Endodermal cell (in vitro differentiated cells): Measurements from ENCODE around the gene MAFB. TPM values are rescaled to one million over a fixed set of nuclear protein-coding genes. Genes with fewer than 3 reads are reported as not detected.

ENCODE experiments used
- DNase-seq: peaks from one replicate; pipeline ENCODE4 v3.0.0-alpha.2; 2017
- H3K27ac ChIP-seq: 2 replicates; pipeline ENCODE4 v1.5.1; 2013; ENCODE audit warnings: mild to moderate bottlenecking, low read depth, low read length, moderate library complexity
- H3K27me3 ChIP-seq: 2 replicates; pipeline ENCODE4 v1.6.1; 2013; ENCODE audit warnings: mild to moderate bottlenecking, low read length, moderate library complexity; ENCODE audit not compliant: insufficient read depth, control insufficient read depth, poor library complexity, severe bottlenecking
- H3K36me3 ChIP-seq: 2 replicates; pipeline ENCODE4 v1.7.0; 2013; ENCODE audit warnings: mild to moderate bottlenecking, low read length, moderate library complexity; ENCODE audit not compliant: control insufficient read depth, insufficient read depth
- H3K4me1 ChIP-seq: one replicate; pipeline ENCODE4 v1.7.0; 2013; ENCODE audit warnings: low read length; ENCODE audit not compliant: control insufficient read depth, insufficient read depth
- H3K4me3 ChIP-seq: 2 replicates; pipeline ENCODE4 v1.5.1; 2013; ENCODE audit warnings: mild to moderate bottlenecking, low read length, moderate library complexity
- H3K9ac ChIP-seq: 2 replicates; pipeline ENCODE4 v1.6.1; 2013; ENCODE audit warnings: mild to moderate bottlenecking, low read length, moderate library complexity; ENCODE audit not compliant: poor library complexity, severe bottlenecking; ENCODE audit errors: extremely low read depth
- H3K9me3 ChIP-seq: 2 replicates; pipeline ENCODE4 v1.6.1; 2013; ENCODE audit warnings: mild to moderate bottlenecking, low read length, moderate library complexity; ENCODE audit not compliant: control insufficient read depth
- H3K27ac Mint-ChIP-seq: 2 replicates; pipeline ENCODE4 v1.8.0; 2020; ENCODE audit warnings: mixed read lengths
- H3K27me3 Mint-ChIP-seq: 2 replicates; pipeline ENCODE4 v1.8.0; 2021; ENCODE audit warnings: mild to moderate bottlenecking, mixed read lengths; ENCODE audit not compliant: insufficient read depth
- H3K36me3 Mint-ChIP-seq: 2 replicates; pipeline ENCODE4 v1.8.0; 2020; ENCODE audit warnings: low read depth, mixed read lengths
- H3K4me1 Mint-ChIP-seq: 2 replicates; pipeline ENCODE4 v1.8.0; 2020; ENCODE audit warnings: mixed read lengths
- H3K4me3 Mint-ChIP-seq: 2 replicates; pipeline ENCODE4 v1.8.0; 2020; ENCODE audit warnings: mild to moderate bottlenecking, moderate library complexity, mixed read lengths
- H3K9me3 Mint-ChIP-seq: 2 replicates; pipeline ENCODE4 v1.8.0; 2020; ENCODE audit warnings: mild to moderate bottlenecking, mixed read lengths
- CTCF ChIP-seq: fragments of 200-600 bp; sonication (generic); conservative IDR thresholded peaks from 2 replicates; pipeline ENCODE4 v1.5.0; 2021; ENCODE audit warnings: antibody characterized with exemption, mild to moderate bottlenecking
- WGBS, 2 experiments: methylation state at CpG; one replicate each; pipeline versions ENCODE4 v1.1.5 to v1.1.7; 2013; ENCODE audit warnings: missing lambda C conversion rate in 2 of 2, mixed read lengths in 1 of 2; ENCODE audit not compliant: insufficient coverage in 1 of 2, insufficient read length in 1 of 2; 5-methylcytosine and 5-hydroxymethylcytosine counted together
- total RNA-seq, 2 donors: library from RNA; stranded (reverse); fragmentation: NEBNext Ultra II Directional in 1 of 2; extraction: Animal tissue kit (Norgen Biotek cat#: 25700) in 1 of 2; gene quantifications; 2 replicates in 1 of 2; 3 replicates in 1 of 2; pipeline ENCODE4 v1.2.1, GENCODE V29; 2021

Gene MAFB
- total RNA-seq, 2 donors from 2014 or later: 0.90 to 1.5 TPM

DNA sequence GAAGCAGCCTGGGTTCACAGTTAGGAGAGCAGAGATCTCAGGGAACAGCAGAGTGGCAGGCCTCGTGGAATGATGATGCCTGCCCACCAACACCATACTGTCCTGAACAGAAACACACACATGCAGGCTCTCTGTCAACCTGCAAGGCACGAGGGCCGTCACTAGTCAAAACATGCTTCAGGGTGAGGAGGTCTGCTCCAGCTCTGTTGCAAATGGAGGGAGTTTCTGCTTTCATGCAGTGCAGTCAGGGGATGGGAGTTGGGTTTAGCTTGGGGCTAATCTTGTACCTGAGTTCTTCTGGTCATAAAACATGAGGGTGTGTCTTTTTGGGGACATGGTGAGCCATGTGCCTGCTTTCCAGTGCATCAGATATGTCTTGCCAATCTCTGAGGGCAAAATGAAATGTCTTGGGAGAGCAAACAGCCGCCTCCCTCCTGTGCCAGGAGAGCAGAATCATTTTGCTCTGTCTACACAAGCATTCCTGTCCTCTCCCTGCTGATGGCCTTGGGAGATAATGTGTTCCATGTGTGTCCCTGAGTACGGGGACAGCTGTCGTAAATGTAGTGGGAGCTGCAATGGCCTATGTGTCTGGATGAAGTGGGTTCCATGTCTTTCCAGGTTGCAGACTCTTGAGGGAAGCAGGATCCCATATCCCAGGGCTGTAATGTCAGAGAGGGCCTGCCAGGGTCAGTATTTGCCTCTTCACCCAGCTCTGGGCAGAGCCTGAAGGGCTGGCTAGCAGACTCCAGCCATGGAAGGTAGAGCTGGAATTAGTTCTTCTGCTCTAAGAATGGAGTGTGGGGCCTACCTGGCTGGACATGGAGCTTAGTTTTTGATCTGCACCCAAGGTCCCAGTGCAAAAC, 40.6 kb downstream of the MAFB start:
- Histone ChIP-seq H3K4me1 (no peaks in the 10 kb centered on the region), H3K9me3 (no peaks in the 10 kb centered on the region), H3K4me3 (no peak overlapping the region), H3K27me3 (no peaks in the 10 kb centered on the region), H3K36me3 (no peaks in the 10 kb centered on the region), H3K9ac (no peak overlapping the region), H3K27ac (no peak overlapping the region)
- WGBS, 2 experiments: 89 to 100% methylated on average over 1 to 6 of the region's 6 CpGs
- H3K4me1 Mint-ChIP-seq: peaks cover 3% of the 10 kb centered on the region
- no peak for TF ChIP-seq CTCF
- no peaks in the 10 kb centered on the region for H3K27me3 Mint-ChIP-seq
- H3K27ac Mint-ChIP-seq: no peak overlapping the region
- H3K4me3 Mint-ChIP-seq: no peak overlapping the region
- no peaks in the 10 kb centered on the region for H3K36me3 Mint-ChIP-seq
- no peaks in the 10 kb centered on the region for H3K9me3 Mint-ChIP-seq
- peak; percentile 44 for DNase-seq

DNA sequence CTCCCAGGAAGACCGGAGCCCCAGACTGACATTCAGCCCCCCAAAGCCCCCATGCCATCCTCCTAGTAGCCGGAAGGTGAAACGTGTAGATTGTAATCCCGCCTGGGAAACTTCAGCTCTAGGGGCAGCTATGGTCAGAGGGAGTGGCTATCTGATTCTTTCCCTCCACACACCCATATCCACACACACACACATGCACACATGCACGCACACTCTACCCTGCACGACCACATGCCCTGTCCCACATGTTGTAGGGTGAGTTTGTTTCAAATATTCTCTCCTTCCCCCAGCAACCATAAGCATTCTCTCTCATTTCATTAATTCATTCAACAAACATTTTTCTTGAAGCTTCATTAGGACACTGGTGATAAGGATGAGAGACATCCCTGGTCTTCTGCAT, 42.2 kb downstream of the MAFB start:
- 74% methylated on average over 3 of the region's 6 CpGs; no CpG with 5 or more reads in 1 of the 2 experiments for WGBS, 2 experiments
- Histone ChIP-seq H3K27ac (no peak overlapping the region), H3K9ac (no peak overlapping the region), H3K9me3 (no peaks in the 10 kb centered on the region), H3K27me3 (no peaks in the 10 kb centered on the region), H3K36me3 (no peaks in the 10 kb centered on the region), H3K4me3 (no peak overlapping the region), H3K4me1 (no peaks in the 10 kb centered on the region)
- Mint-ChIP-seq H3K9me3 (no peaks in the 10 kb centered on the region), H3K4me1 (peaks cover 3% of the 10 kb centered on the region), H3K27ac (no peak overlapping the region), H3K27me3 (no peaks in the 10 kb centered on the region), H3K4me3 (no peak overlapping the region), H3K36me3 (no peaks in the 10 kb centered on the region)
- no peak for TF ChIP-seq CTCF
- DNase-seq: peak; percentile 33

GRCh38 chr20:40646361-40646760, 42.7 kb downstream of the MAFB start:
- H3K4me1 Mint-ChIP-seq: peaks cover 3% of the 10 kb centered on the region
- Histone ChIP-seq H3K4me3 (no peak overlapping the region), H3K9ac (no peak overlapping the region), H3K36me3 (no peaks in the 10 kb centered on the region), H3K27me3 (no peaks in the 10 kb centered on the region), H3K9me3 (no peaks in the 10 kb centered on the region), H3K4me1 (no peaks in the 10 kb centered on the region), H3K27ac (no peak overlapping the region)
- DNase-seq: peak; percentile 30
- H3K9me3 Mint-ChIP-seq: no peaks in the 10 kb centered on the region
- H3K36me3 Mint-ChIP-seq: no peaks in the 10 kb centered on the region
- no peak overlapping the region for H3K27ac Mint-ChIP-seq
- H3K27me3 Mint-ChIP-seq: no peaks in the 10 kb centered on the region
- no peak for TF ChIP-seq CTCF
- 50 to 63% methylated on average over 1 to 7 of the region's 8 CpGs for WGBS, 2 experiments
- no peak overlapping the region for H3K4me3 Mint-ChIP-seq
